Measurements from ENCODE around the gene RUVBL1.

DNA sequence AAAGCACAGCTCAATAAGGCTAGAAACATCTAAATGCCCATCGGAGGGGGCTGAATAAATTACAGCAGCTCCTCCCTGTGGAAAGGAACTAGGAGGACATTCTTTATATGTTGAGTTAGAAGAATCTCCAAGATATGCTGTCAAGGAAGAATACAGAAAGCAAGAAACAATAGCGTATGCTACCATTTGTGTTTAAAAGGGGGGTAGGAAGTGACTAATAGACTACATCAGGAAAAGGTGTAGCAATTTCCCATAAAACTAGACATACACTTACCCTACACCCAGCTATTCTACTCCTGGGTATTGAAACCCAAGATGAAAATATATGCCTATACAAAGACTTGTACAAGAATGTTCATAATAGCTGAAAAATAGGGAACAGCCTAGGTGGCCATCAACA, 49.8 kb downstream of the RUVBL1 start:
- TF ChIP-seq, protein P1, sequence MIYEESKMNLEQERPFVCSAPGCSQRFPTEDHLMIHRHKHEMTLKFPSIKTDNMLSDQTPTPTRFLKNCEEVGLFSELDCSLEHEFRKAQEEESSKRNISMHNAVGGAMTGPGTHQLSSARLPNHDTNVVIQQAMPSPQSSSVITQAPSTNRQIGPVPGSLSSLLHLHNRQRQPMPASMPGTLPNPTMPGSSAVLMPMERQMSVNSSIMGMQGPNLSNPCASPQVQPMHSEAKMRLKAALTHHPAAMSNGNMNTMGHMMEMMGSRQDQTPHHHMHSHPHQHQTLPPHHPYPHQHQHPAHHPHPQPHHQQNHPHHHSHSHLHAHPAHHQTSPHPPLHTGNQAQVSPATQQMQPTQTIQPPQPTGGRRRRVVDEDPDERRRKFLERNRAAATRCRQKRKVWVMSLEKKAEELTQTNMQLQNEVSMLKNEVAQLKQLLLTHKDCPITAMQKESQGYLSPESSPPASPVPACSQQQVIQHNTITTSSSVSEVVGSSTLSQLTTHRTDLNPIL (CRISPR knock-in tag; IDR thresholded peaks at IDR 0.05; ENCODE audit: low read depth), result no peak
- TF ChIP-seq ARNTL (CRISPR knock-in tag; IDR thresholded peaks at IDR 0.05; ENCODE audit: borderline replicate concordance, low read depth) (no peak), ZNF8 (CRISPR knock-in tag; IDR thresholded peaks at IDR 0.05) (no peak), OSR1 (CRISPR knock-in tag; IDR thresholded peaks at IDR 0.05) (no peak), RARB (CRISPR knock-in tag; IDR thresholded peaks at IDR 0.05) (no peak), ZFP30 (CRISPR knock-in tag; IDR thresholded peaks at IDR 0.05) (no peak)
- TF ChIP-seq, protein P2, sequence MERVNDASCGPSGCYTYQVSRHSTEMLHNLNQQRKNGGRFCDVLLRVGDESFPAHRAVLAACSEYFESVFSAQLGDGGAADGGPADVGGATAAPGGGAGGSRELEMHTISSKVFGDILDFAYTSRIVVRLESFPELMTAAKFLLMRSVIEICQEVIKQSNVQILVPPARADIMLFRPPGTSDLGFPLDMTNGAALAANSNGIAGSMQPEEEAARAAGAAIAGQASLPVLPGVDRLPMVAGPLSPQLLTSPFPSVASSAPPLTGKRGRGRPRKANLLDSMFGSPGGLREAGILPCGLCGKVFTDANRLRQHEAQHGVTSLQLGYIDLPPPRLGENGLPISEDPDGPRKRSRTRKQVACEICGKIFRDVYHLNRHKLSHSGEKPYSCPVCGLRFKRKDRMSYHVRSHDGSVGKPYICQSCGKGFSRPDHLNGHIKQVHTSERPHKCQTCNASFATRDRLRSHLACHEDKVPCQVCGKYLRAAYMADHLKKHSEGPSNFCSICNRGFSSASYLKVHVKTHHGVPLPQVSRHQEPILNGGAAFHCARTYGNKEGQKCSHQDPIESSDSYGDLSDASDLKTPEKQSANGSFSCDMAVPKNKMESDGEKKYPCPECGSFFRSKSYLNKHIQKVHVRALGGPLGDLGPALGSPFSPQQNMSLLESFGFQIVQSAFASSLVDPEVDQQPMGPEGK (CRISPR knock-in tag; IDR thresholded peaks at IDR 0.05; ENCODE audit: borderline replicate concordance), result no peak

All from SK-N-SH treated with all-trans-retinoic acid at 6 μM for 48 hours (cell line).